ENCODE data around the gene ABCC6.

DNA sequence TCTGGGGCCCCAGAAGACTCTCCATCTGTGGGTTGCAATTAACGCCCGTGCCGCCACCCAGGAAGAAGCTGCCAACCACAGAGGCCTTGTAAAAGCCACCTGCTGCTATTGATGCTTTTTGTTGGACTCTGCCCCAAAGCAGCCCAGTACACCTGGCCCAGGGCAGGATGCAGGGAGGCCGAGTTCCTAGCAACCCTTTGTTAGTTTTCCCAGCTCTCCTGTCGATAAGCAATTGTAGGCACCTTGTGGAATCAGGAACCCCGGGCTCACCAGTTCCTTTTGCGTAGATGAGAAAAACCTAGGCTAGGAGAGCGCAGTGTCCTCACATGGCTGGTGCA, 103.3 kb downstream of the ABCC6 start:
- TF ChIP-seq CTCF (IDR thresholded peaks at IDR 0.05) (no peak), SIN3A (IDR thresholded peaks at IDR 0.05; ENCODE audit: borderline replicate concordance, insufficient read depth, low read depth, low read length) (no peak)
- TF ChIP-seq, protein P1, sequence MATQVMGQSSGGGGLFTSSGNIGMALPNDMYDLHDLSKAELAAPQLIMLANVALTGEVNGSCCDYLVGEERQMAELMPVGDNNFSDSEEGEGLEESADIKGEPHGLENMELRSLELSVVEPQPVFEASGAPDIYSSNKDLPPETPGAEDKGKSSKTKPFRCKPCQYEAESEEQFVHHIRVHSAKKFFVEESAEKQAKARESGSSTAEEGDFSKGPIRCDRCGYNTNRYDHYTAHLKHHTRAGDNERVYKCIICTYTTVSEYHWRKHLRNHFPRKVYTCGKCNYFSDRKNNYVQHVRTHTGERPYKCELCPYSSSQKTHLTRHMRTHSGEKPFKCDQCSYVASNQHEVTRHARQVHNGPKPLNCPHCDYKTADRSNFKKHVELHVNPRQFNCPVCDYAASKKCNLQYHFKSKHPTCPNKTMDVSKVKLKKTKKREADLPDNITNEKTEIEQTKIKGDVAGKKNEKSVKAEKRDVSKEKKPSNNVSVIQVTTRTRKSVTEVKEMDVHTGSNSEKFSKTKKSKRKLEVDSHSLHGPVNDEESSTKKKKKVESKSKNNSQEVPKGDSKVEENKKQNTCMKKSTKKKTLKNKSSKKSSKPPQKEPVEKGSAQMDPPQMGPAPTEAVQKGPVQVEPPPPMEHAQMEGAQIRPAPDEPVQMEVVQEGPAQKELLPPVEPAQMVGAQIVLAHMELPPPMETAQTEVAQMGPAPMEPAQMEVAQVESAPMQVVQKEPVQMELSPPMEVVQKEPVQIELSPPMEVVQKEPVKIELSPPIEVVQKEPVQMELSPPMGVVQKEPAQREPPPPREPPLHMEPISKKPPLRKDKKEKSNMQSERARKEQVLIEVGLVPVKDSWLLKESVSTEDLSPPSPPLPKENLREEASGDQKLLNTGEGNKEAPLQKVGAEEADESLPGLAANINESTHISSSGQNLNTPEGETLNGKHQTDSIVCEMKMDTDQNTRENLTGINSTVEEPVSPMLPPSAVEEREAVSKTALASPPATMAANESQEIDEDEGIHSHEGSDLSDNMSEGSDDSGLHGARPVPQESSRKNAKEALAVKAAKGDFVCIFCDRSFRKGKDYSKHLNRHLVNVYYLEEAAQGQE (IDR thresholded peaks at IDR 0.05; ENCODE audit: insufficient read depth in 1 of 2, low read depth in 2 of 2, low read length in 1 of 2): no peak
